CD4-positive, alpha-beta T cell (primary cell): Measurements from ENCODE around the gene RIPK4. TPM values are rescaled to one million over a fixed set of nuclear protein-coding genes. Genes with fewer than 3 reads are reported as not detected.

Experiments used
- ATAC-seq: fragments of 200-7000 bp; cut with Tn5 transposase; one replicate; pipeline ENCODE4 v1.10.0; 2022; ENCODE audit warnings: mild to moderate bottlenecking; ENCODE audit not compliant: poor library complexity
- CTCF ChIA-PET: fragments of 350-600 bp; sonication (Branson Sonifier 250); formaldehyde crosslinking; loops from one replicate; lab custom pipeline; 2021; ENCODE audit warnings: antibody characterized with exemption, inconsistent platforms; lab: Charles Lee
- POLR2A ChIA-PET: fragments of 350-600 bp; sonication (Branson Sonifier 250); formaldehyde crosslinking; loops from one replicate; lab custom pipeline; 2021; ENCODE audit warnings: antibody characterized with exemption, inconsistent platforms; lab: Charles Lee
- DNase-seq, 14 experiments: peaks; one replicate each; pipeline ENCODE4 v3.0.0-alpha.2; 2013 to 2020; ENCODE audit warnings: mixed read lengths in 2 of 14
- H3K27ac ChIP-seq, 2 donors: one replicate each; pipeline versions ENCODE4 v1.5.1 to v1.7.0; 2013; ENCODE audit warnings: low read length in 2 of 2, low read depth in 1 of 2, mild to moderate bottlenecking in 1 of 2
- H3K27me3 ChIP-seq, 2 experiments: 1 replicate in 1 of 2; 2 replicates in 1 of 2; pipeline versions ENCODE4 v1.6.1 to v1.7.0; 2013; ENCODE audit warnings: low read length in 2 of 2, control low read depth in 1 of 2, mild to moderate bottlenecking in 1 of 2, moderate library complexity in 1 of 2; ENCODE audit not compliant: insufficient read depth in 2 of 2, control insufficient read depth in 1 of 2
- H3K36me3 ChIP-seq: one replicate; pipeline ENCODE4 v1.6.1; 2013; ENCODE audit warnings: low read length, control low read depth; ENCODE audit not compliant: insufficient read depth
- H3K4me1 ChIP-seq: one replicate; pipeline ENCODE4 v1.6.1; 2013; ENCODE audit warnings: low read length, control low read depth; ENCODE audit not compliant: insufficient read depth
- H3K4me3 ChIP-seq: one replicate; pipeline ENCODE4 v1.5.1; 2013; ENCODE audit warnings: mild to moderate bottlenecking, low read length, moderate library complexity
- H3K9me3 ChIP-seq, 2 experiments: 1 replicate in 1 of 2; 2 replicates in 1 of 2; pipeline versions ENCODE4 v1.6.1 to v1.7.0; 2013; ENCODE audit warnings: low read length in 2 of 2, mild to moderate bottlenecking in 2 of 2, control low read depth in 1 of 2, moderate library complexity in 1 of 2; ENCODE audit not compliant: control insufficient read depth in 1 of 2, insufficient read depth in 1 of 2
- H3K27ac Mint-ChIP-seq: one replicate; pipeline ENCODE4 v1.8.0; 2020; ENCODE audit warnings: mixed read lengths
- H3K27me3 Mint-ChIP-seq: one replicate; pipeline ENCODE4 v1.8.0; 2021; ENCODE audit warnings: mixed read lengths
- H3K36me3 Mint-ChIP-seq: one replicate; pipeline ENCODE4 v1.8.0; 2021; ENCODE audit warnings: low read depth, mixed read lengths
- H3K4me1 Mint-ChIP-seq: one replicate; pipeline ENCODE4 v1.8.0; 2021; ENCODE audit warnings: low read depth, mixed read lengths
- H3K4me3 Mint-ChIP-seq: one replicate; pipeline ENCODE4 v1.8.0; 2020; ENCODE audit warnings: mild to moderate bottlenecking, mixed read lengths
- H3K9me3 Mint-ChIP-seq: one replicate; pipeline ENCODE4 v1.8.0; 2020; ENCODE audit warnings: mixed read lengths
- CTCF ChIP-seq: fragments of 200-600 bp; IDR thresholded peaks from one replicate; pipeline ENCODE4 v1.8.0; 2022; ENCODE audit warnings: antibody characterized with exemption, mild to moderate bottlenecking
- intact Hi-C, 2 experiments: fragments of 100-400 bp; cut with DNase I in 1 of 2; cut with micrococcal nuclease in 1 of 2; formaldehyde crosslinking; loops; one replicate each; pipeline versions ENCODE4 v1.15.1 to v1.9.0; 2023 to 2025; cut with DNase I, micrococcal nuclease
- total RNA-seq, 174 experiments: library from RNA in 2 of 174; stranded (reverse) in 2 of 174; gene quantifications; one replicate each; pipeline ENCODE4 v1.2.3 and lab custom pipeline; 2021 to 2026

RIPK4 gene
- total RNA-seq, 2 experiments from 2014 or later = 2.5 to 3.0 TPM

DNA sequence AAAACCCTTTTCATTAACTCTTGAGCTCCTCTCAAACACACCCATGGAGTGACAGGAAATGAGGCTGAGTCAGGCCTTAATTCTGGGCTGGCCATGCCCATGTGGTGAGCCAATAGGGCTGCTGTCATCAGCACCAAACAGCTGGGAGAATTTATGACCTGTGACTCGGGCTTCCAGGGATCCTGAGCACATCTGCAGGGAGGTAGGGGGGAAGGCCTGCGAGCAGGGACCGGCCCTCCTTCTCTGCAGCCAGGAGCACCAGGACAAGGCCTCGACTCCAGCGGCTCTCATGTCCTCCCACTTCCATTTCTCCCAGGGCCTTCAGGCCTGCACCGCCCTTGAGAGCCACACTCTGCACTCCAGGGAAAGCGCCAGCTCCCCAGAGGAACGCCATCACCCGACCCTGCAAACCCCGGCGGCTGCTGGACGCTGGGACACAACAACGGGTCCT lies 14.6 kb downstream of the RIPK4 start:
- ATAC-seq (no peak), DNase-seq (no peak)
- ChIA-PET CTCF (no interaction called here), POLR2A (no interaction called here)
- H3K36me3 ChIP-seq = no peaks in the 10 kb centered on the region
- Mint-ChIP-seq H3K27ac (no peak overlapping the region), H3K9me3 (no peaks in the 10 kb centered on the region), H3K4me1 (no peaks in the 10 kb centered on the region), H3K36me3 (no peaks in the 10 kb centered on the region), H3K4me3 (no peak overlapping the region), H3K27me3 (no peaks in the 10 kb centered on the region)
- H3K4me3 ChIP-seq = no peak overlapping the region
- no peak overlapping the region for H3K27ac ChIP-seq
- TF ChIP-seq CTCF = no peak
- no peaks in the 10 kb centered on the region for H3K9me3 ChIP-seq
- no peaks in the 10 kb centered on the region for H3K4me1 ChIP-seq
- no peaks in the 10 kb centered on the region for H3K27me3 ChIP-seq
- intact Hi-C loops = no loop called here

DNA sequence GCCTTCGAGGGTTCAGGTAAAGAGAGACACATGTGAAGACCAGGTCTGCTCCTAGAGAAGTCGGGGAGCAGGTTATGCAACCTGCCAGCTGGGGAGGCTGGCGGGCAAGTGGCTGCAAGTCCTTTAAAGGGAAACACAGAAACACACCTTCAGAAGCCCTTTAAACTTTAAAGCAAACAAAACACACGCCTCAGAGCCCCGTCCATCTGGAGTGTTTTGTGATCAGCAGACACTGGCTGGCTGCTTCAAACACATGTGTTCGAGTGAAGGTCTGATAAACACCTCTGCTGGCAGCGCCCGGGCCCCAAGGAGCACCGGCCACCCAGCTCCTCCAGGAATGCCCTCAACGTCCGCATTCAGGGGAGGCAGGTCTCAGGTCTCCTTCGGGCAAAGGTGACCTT lies 15.2 kb downstream of the RIPK4 start:
- no peaks in the 10 kb centered on the region for H3K9me3 Mint-ChIP-seq
- H3K4me1 Mint-ChIP-seq = no peaks in the 10 kb centered on the region
- Histone ChIP-seq H3K27me3 (no peaks in the 10 kb centered on the region), H3K4me1 (no peaks in the 10 kb centered on the region), H3K36me3 (no peaks in the 10 kb centered on the region), H3K4me3 (no peak overlapping the region), H3K9me3 (no peaks in the 10 kb centered on the region), H3K27ac (no peak overlapping the region)
- CTCF ChIA-PET = no interaction called here
- no peaks in the 10 kb centered on the region for H3K36me3 Mint-ChIP-seq
- POLR2A ChIA-PET = no interaction called here
- H3K27ac Mint-ChIP-seq = no peak overlapping the region
- intact Hi-C loops = no loop called here
- H3K4me3 Mint-ChIP-seq = no peak overlapping the region
- no peaks in the 10 kb centered on the region for H3K27me3 Mint-ChIP-seq
- DNase-seq (no peak), ATAC-seq (no peak)
- no peak for TF ChIP-seq CTCF

GRCh38 chr21:41750532-41751151 lies 16.2 kb downstream of the RIPK4 start:
- Histone ChIP-seq H3K4me3 (no peak overlapping the region), H3K27ac (no peak overlapping the region), H3K36me3 (no peaks in the 10 kb centered on the region), H3K9me3 (no peaks in the 10 kb centered on the region), H3K27me3 (no peaks in the 10 kb centered on the region), H3K4me1 (no peaks in the 10 kb centered on the region)
- ChIA-PET POLR2A (no interaction called here), CTCF (no interaction called here)
- H3K27ac Mint-ChIP-seq = no peak overlapping the region
- H3K27me3 Mint-ChIP-seq = no peaks in the 10 kb centered on the region
- no peaks in the 10 kb centered on the region for H3K36me3 Mint-ChIP-seq
- no peak for ATAC-seq
- H3K9me3 Mint-ChIP-seq = no peaks in the 10 kb centered on the region
- H3K4me3 Mint-ChIP-seq = no peak overlapping the region
- intact Hi-C loops = no loop called here
- no peaks in the 10 kb centered on the region for H3K4me1 Mint-ChIP-seq
- no peak for TF ChIP-seq CTCF
- no peak for DNase-seq
